ENCODE data around the gene UBE4B. TPM values are rescaled to one million over a fixed set of nuclear protein-coding genes. Genes with fewer than 3 reads are reported as not detected.

Gene UBE4B
- total RNA-seq, 1 experiment from 2014 or later, result 54.7 TPM

DNA sequence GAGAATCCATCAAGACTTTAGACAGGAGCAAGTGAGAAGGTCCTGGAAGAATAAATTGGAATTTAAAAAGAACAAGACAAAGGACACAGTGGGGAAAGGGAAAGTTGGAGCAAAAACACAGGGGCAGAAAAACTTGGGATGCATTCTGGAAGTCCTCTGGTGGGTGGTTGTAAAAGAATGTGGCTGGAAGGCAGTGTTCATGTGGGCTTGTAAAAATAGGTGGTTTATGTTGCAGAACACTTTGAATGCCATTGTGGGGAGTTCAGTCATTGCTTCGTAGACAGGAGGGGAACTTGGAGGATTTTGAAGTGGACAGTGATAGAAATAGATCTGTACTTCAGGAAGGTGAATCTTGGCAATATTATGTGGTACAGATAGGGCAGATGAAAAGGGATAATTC lies 192.8 kb downstream of the UBE4B start:
- intact Hi-C loops (cut with micrococcal nuclease; ENCODE audit: unreplicated experiment), result no loop called here
- H3K4me1 ChIP-seq (ENCODE audit: control insufficient read depth, insufficient read depth, low read length), result 0 out of 2 replicates have a peak, but pooled peaks cover 6% of the 10 kb centered on the region
- BruUV-seq (replicated peaks), result no TSS peak
- TF ChIP-seq, protein P1, sequence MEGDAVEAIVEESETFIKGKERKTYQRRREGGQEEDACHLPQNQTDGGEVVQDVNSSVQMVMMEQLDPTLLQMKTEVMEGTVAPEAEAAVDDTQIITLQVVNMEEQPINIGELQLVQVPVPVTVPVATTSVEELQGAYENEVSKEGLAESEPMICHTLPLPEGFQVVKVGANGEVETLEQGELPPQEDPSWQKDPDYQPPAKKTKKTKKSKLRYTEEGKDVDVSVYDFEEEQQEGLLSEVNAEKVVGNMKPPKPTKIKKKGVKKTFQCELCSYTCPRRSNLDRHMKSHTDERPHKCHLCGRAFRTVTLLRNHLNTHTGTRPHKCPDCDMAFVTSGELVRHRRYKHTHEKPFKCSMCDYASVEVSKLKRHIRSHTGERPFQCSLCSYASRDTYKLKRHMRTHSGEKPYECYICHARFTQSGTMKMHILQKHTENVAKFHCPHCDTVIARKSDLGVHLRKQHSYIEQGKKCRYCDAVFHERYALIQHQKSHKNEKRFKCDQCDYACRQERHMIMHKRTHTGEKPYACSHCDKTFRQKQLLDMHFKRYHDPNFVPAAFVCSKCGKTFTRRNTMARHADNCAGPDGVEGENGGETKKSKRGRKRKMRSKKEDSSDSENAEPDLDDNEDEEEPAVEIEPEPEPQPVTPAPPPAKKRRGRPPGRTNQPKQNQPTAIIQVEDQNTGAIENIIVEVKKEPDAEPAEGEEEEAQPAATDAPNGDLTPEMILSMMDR (IDR thresholded peaks at IDR 0.05), result no peak
- TF ChIP-seq POLR2AphosphoS5 (IDR thresholded peaks at IDR 0.05; ENCODE audit: low read depth, low read length) (no peak), SIN3A (IDR thresholded peaks at IDR 0.05; ENCODE audit: borderline replicate concordance, insufficient read depth, low read depth, low read length) (no peak), TCF7L2 (IDR thresholded peaks at IDR 0.05; ENCODE audit: low read depth, low read length) (no peak)
- TF ChIP-seq, protein P2, sequence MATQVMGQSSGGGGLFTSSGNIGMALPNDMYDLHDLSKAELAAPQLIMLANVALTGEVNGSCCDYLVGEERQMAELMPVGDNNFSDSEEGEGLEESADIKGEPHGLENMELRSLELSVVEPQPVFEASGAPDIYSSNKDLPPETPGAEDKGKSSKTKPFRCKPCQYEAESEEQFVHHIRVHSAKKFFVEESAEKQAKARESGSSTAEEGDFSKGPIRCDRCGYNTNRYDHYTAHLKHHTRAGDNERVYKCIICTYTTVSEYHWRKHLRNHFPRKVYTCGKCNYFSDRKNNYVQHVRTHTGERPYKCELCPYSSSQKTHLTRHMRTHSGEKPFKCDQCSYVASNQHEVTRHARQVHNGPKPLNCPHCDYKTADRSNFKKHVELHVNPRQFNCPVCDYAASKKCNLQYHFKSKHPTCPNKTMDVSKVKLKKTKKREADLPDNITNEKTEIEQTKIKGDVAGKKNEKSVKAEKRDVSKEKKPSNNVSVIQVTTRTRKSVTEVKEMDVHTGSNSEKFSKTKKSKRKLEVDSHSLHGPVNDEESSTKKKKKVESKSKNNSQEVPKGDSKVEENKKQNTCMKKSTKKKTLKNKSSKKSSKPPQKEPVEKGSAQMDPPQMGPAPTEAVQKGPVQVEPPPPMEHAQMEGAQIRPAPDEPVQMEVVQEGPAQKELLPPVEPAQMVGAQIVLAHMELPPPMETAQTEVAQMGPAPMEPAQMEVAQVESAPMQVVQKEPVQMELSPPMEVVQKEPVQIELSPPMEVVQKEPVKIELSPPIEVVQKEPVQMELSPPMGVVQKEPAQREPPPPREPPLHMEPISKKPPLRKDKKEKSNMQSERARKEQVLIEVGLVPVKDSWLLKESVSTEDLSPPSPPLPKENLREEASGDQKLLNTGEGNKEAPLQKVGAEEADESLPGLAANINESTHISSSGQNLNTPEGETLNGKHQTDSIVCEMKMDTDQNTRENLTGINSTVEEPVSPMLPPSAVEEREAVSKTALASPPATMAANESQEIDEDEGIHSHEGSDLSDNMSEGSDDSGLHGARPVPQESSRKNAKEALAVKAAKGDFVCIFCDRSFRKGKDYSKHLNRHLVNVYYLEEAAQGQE (IDR thresholded peaks at IDR 0.05; ENCODE audit: insufficient read depth in 1 of 2, low read depth in 2 of 2, low read length in 1 of 2), result no peak
- no peaks in the 10 kb centered on the region for H3K9me3 ChIP-seq (ENCODE audit: control insufficient read depth, insufficient read depth, low read depth, low read length)
- H3K27me3 ChIP-seq (ENCODE audit: control insufficient read depth, insufficient read depth, low read length), result no peaks in the 10 kb centered on the region
- DNase-seq (ENCODE audit: low read depth, low spot score) (no peak), ATAC-seq (peak; percentile 30; the same call in 1 of the 2 replicates)
- POLR2A ChIA-PET, result no interaction called here
- in situ Hi-C loops (cut with HindIII; ENCODE audit: low pct_unique_long_range_greater_than_20kb, low sequenced_read_pairs), result no loop called here
- H3K4me3 ChIP-seq (ENCODE audit: low read depth in 2 of 2, low read length in 2 of 2), result no peak overlapping the region
- H3K36me3 ChIP-seq (ENCODE audit: control insufficient read depth, insufficient read depth, low read length), result no peaks in the 10 kb centered on the region
- CTCF ChIA-PET, result no interaction called here
- H3K27ac ChIP-seq (ENCODE audit: low read length), result no peak overlapping the region

DNA sequence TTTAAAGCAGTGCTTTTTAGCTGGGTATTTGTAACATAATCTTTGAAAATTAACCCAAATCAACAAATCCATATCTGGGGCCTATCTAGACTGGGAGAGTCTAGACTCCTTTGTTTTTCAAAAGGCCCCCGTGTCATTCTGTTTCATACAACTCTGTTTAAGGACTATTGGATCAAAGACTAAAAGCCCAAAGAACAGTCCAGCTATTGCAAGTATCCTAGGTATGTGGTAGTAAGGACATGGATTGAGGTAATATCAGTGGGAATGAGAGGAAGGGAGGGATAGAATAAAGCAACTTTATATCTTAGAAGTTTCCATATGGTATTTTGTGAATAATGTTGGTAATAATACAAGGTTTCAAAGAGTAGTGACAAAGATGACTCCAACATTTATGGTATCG lies 195.8 kb downstream of the UBE4B start:
- no peak for ATAC-seq

More for the DNA sequence above, 195.8 kb downstream of the UBE4B start:
- intact Hi-C loops (cut with micrococcal nuclease; ENCODE audit: unreplicated experiment), result no loop called here
- POLR2A ChIA-PET, result interaction anchor here (0.6 kb wide), 1 partner anchor 18 kb away, joined by 3 read pairs; the partner anchor contains the start of gene KIF1B
- Histone ChIP-seq H3K4me3 (ENCODE audit: low read depth in 2 of 2, low read length in 2 of 2) (no peak overlapping the region), H3K4me1 (ENCODE audit: control insufficient read depth, insufficient read depth, low read length) (0 out of 2 replicates have a peak, but pooled peaks cover 6% of the 10 kb centered on the region), H3K36me3 (ENCODE audit: control insufficient read depth, insufficient read depth, low read length) (no peaks in the 10 kb centered on the region), H3K27me3 (ENCODE audit: control insufficient read depth, insufficient read depth, low read length) (no peaks in the 10 kb centered on the region), H3K9me3 (ENCODE audit: control insufficient read depth, insufficient read depth, low read depth, low read length) (no peaks in the 10 kb centered on the region), H3K27ac (ENCODE audit: low read length) (no peak overlapping the region)
- TF ChIP-seq, protein P2 (IDR thresholded peaks at IDR 0.05; ENCODE audit: insufficient read depth in 1 of 2, low read depth in 2 of 2, low read length in 1 of 2), result no peak
- TF ChIP-seq POLR2AphosphoS5 (IDR thresholded peaks at IDR 0.05; ENCODE audit: low read depth, low read length), result no peak
- in situ Hi-C loops (cut with HindIII; ENCODE audit: low pct_unique_long_range_greater_than_20kb, low sequenced_read_pairs), result no loop called here
- BruUV-seq (replicated peaks), result no TSS peak
- CTCF ChIA-PET, result no interaction called here
- DNase-seq (ENCODE audit: low read depth, low spot score), result no peak
